ENCODE measurements around the gene PRR23A.
"Not testable (repeated sequence)": the region's sequence is repeated elsewhere in the genome, so short reads cannot be mapped to it uniquely, and the experiment has no call there.

PRR23A gene

DNA sequence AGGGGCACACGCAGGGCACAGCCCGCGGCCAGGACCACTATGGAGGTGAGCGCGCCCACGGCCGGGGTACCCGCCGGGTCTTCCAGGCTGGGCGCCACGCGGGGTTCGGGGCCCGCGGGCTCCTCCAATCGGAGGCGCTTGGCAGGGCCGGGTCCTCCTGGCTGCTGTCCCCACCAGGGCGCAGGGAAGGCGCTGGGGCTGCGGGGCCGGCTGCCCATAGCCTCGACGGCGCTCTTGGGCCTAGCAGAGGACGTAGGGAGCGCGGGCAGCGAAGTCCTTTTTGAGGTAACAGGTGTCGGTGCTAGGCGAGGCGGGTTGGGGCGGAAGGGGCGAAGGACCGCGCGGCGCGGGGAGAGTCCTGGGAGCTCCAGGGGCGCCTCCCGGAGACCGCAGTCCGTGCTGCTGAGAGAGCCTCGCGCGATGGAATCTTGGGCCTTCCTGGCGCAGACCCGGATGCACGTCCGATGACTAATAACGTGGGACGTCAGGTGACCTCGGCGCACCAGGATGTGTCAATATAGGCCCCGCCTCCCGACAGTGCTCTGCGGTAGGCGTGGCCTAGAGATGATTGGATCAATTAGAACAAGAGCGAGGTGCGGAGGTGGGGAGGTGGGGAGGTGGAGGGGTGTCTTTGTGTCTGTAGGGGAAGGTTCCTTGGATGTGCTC, at the start of gene PRR23A:
Gene PRR23A, minus strand, starts transcription at position 218 of the 666 bp plus-strand sequence. Its CDS starts 0 bp downstream, at position 218.
- DNase-seq (ENCODE audit: low read depth in 2 of 3, low spot score in 2 of 3) = no peak

DNA sequence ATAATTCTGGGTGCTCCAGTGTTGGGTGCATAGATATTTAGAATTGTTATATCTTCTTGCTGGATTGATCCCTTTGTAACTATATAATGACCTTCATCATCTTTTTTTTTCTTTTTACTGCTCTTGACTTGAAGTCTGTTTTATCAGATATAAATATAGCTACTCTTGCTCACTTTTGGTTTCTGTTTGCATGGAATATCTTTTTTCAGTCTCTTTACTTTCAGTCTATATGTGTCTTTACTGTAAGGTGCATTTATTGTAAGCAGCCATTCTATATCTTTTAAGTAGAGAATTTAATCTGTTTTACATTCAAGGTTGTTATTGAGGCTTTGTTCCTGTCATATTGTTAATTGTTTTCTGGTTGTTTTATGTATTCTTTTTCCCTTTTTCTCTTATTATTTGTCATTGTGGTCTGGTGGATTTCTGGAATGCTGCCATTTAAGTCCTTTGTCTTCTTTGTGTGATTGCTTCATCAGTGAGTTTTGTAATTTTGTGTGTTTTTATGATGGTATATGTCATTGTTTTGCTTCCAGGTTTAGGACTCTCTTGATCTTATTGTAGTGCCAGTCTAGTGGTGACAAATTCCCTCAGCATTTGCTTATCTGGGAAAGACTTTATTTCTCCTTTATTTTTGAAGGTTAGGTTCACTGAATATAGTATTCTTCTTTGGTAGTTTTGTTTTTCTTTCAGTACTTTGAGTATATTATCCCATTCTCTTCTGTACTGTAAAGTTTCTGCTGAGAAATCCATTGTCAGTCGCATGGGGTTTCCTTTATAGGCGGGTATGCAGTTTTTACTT, 46.9 kb upstream of the PRR23A start:
- no peak for DNase-seq (ENCODE audit: low read depth in 2 of 3, low spot score in 2 of 3)

DNA sequence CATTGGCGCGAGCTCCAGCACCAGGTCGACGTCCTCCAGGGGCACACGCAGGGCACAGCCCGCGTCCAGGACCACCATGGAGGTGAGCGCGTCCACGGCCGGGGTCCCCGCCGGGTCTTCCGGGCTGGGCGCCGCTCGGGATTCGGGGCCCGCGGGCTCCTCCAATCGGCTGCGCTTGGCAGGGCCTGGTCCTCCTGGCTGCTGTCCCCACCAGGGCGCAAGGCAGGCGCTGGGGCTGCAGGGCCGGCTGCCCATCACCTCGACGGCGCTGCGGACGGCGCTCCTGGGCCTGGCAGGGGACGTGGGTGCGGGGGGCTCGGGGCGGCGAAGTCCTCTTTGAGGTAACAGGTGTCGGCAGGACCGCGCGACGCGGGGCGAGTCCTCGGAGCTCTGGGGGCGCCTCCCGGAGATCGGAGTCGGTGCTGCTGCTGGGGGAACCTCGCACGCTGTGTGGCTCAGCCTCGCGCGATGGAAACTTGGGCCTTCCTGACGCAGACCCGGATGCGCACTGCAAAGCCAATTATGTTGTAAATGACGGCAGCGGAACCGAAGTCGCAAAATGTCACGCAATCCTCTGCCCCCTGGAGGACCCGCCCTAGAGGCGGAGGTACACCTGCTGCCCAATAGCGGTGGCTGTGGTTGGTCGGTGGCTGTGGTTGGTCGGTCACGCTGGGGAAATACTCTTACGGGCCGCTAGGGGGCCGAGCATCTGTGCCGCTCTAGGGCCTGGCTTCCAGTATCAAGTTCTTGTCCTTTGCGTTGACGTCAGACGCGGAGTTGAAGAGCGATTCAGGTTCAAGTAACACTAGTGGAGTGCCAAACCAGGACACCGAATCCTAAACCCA, 38.5 kb upstream of the PRR23A start, which contains the start of gene PRR23C:
Gene PRR23C, minus strand, starts transcription at position 527 of the 845 bp plus-strand sequence. Its CDS starts 272 bp downstream, at position 255.
- no peak for DNase-seq (ENCODE audit: low read depth in 2 of 3, low spot score in 2 of 3)

DNA sequence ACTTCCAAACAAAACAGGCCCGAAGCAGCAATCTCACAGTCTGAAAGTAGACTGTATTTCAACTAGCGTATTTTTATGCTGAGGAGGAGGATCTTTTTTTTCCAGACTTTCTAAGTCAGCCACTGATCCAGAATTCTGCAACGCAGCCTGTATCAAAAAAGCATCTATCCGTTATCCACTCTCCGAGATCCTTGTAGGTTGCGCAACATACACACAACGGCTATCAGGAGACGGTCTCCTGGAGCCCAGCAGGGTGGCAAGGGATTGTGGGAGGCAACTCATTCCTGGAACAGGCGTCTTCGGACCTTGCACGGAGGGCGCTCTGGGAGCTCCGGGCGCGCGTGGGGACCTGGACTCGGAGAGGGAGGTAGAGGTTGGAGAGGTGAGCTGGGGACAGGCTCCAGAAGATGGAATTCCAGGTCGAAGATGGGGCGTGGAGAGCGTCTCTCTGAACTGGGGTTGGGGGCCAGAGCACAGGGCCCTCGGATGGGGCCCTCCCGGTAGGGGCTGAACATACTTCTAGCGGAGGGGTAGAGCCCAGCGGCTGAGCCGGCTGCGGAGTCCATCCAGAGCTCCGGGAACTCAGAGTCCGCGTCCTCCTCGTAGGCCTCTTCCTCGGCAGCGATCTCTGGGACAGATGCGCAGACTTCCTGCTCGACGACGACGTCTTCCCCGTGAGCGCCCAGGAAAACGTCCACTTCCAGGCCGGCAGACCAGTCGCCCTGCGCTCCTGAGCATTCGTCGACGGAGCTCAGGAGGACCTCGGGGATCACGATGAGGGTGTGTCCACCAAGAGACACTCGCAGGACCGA, 37.7 kb upstream of the PRR23A start:
- no peak for DNase-seq (ENCODE audit: low read depth in 2 of 3, low spot score in 2 of 3)

DNA sequence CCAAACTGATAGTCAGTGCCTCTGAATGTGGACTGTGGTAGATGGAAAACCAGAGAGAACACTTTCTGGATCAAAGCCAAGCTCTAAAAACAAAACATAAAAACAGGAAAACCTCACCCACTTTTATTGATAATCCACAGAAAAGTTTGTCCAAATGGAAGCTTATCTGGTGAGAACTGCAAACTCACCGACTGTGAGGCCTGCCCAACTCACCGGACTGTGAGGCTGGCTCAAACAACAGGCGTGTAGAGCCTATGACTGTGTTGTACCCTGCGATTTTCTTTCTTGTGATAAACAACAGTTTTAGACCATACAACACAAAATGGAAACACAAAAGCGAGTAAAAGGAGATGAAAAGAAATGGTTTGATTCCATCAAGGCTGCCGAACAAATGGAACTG, 31.4 kb upstream of the PRR23A start:
- no peak for DNase-seq (ENCODE audit: low read depth in 2 of 3, low spot score in 2 of 3)

DNA sequence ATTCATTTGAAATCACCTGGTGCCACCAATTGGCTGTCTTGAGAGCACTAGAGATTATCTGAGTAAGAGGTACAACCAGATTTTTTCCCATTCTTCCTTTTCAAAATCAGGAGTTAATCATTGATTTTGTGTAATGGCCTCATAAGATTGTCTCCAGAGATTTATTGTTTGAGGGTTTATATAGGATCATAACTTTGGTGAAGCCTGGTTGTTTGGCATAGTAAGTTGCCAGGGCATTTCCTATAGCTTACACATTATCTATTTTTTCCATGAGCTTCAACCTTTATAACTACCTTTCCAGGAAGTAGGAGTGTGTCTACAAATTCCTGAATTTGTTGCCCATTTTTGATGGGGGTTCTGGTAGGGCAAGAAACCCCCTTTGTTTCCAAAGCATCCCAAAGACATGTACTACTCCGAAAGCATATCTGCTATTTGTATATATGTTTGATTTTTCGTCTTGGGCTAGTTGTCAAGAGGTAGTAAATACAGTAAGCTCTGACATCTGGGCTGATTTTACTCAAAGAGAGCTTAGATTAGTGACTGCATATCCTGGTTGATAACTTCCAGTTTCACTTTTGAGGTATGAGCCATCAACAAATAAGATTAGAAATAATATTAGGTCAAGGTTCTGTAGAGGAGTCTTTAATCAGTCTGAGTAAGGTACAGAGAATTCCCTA, 26.4 kb upstream of the PRR23A start:
- DNase-seq (ENCODE audit: low read depth in 2 of 3, low spot score in 2 of 3) = no peak

DNA sequence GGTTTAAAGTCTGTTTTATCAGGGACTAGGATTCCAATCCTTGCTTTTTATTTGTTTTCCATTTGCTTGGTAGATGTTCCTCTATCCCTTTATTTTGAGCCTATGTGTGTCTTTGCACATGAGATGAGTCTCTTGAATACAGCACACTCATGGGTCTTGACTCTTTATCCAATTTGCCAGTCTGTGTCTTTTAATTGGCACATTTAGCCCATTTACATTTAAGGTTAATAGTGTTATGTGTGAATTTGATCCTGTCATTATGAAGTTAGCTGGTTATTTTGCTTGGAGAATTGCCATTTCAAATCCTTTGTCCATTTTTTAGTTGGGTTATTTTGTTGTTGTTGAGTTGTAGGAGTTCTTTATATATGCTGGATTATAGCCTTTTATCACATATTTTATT, 24.5 kb upstream of the PRR23A start:
- DNase-seq (ENCODE audit: low read depth in 2 of 3, low spot score in 2 of 3) = not testable (repeated sequence)

DNA sequence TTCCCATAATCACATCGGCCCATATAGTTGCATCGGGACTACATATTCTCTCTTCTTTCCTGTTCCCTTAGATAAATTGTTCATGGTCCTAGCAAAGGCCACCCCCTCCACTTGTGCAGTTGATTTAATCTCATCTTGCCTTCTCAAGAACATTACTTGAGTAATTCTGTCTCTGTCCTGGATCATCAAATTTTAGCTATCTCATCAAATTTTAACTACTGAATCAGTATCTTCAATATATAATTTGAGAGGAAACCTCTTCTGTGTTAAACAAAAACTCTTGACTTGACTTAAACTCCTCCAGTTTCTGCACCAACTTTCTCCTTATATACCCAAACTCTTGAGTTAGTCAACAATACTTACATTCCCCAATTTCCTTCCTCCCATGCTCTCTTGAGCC, 18.9 kb upstream of the PRR23A start:
- DNase-seq (ENCODE audit: low read depth in 2 of 3, low spot score in 2 of 3) = no peak

DNA sequence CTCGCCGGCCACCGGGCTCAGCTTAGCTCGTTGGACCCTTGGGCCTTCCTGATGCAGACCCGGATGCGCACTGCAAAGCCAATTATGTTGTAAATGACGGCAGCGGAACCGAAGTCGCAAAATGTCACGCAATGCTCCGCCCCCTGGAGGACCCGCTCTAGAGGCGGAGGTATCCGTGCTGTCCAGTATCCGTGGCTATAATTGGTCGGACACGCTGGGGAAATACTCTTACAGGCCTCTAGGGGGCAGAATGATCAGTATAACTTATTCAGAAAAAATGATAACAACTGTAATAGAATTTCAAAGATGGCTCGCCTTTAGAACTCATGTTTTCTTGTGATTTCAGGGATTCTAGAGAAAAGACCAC, 14.8 kb upstream of the PRR23A start, which contains the start of gene PRR23B:
Gene PRR23B, minus strand, starts transcription at position 59 of the 367 bp plus-strand sequence. CDS start 265 bp downstream, outside the sequence.
- DNase-seq (ENCODE audit: low read depth in 2 of 3, low spot score in 2 of 3) = no peak

DNA sequence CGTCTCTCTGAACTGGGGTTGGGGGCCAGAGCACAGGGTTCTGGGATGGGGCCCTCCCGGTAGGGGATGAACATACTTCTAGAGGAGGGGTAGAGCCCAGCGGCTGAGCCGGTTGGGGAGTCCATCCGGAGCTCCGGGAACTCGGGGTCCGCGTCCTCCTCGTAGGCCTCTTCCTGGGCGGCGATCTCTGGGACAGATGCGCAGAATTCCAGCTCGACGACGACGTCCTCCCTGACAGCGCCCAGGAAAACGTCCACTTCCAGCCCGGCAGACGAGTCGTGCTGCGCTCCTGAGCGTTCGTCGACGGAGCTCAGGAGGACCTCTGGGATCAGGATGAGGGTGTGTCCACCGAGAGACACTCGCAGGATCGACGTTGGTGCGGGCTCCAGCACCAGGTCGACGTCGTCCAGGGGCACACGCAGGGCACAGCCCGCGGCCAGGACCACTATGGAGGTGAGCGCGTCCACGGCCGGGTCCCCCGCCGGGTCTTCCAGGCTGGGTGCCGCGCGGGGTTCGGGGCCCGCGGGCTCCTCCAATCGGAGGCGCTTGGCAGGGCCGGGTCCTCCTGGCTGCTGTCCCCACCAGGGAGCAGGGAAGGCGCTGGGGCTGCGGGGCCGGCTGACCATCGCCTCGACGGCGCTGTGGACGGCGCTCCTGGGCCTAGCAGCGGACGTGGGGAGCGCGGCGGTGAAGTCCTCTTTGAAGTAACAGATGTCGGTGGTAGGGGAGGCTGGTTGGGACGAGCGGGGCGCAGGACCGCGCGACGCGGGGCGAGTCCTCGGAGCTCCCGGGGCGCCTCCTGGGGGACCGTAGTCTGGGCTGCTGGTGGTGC, 14.2 kb upstream of the PRR23A start:
- DNase-seq (ENCODE audit: low read depth in 2 of 3, low spot score in 2 of 3) = no peak

DNA sequence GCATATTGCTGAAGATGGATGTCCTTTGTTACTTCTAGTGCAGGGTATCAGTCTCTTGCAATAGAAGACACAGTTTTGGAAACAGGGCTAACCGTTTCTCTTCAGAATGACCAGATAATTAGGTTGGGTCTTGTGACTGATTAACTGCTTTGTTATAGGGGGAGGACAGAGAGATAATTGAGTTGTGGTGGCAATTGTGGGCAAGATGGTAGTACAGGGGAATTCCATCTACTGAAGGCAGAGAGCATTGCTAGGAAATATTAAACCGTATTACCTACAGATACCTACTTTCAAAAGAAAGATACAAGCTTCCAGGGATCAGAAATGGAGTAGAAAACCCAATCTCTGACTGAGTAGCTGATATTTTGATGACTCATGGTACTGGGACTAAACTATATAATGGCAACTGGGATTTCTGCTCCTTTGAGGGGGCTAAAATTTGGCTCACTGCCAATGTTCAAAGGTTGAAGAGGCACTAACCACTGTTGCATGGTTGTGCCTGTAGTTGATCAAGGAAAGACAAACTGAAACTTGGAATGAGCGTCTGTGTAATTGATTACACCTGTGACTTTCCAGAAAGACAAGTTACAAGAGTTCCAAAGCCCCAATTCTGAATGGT, 10.5 kb upstream of the PRR23A start:
- no peak for DNase-seq (ENCODE audit: low read depth in 2 of 3, low spot score in 2 of 3)

DNA sequence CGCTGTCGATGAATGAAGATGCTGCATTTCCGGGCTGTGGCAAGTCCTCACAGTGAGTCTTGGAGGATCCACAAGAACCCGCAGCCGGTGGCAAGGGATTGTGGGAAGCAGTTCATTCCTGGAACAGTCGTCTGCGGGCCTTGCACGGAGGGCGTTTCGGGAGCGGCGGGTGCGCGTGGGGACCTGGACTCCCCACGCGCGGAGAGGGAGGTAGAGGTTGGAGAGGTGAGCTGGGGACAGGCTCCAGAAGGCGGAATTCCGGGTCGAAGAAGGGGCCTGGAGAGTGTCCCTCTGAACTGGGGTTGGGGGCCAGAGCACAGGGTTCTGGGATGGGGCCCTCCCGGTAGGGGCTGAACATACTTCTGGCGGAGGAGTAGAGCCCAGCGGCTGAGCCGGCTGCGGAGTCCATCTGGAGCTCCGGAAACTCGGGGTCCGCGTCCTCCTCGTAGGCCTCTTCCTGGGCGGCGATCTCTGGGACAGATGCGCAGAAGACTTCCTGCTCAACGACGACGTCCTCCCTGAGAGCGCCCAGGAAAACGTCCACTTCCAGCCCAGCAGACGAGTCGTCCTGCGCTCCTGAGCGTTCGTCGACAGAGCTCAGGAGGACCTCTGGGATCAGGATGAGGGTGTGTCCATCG, 593 bp downstream of the PRR23A start:
- DNase-seq (ENCODE audit: low read depth in 2 of 3, low spot score in 2 of 3) = no peak

DNA sequence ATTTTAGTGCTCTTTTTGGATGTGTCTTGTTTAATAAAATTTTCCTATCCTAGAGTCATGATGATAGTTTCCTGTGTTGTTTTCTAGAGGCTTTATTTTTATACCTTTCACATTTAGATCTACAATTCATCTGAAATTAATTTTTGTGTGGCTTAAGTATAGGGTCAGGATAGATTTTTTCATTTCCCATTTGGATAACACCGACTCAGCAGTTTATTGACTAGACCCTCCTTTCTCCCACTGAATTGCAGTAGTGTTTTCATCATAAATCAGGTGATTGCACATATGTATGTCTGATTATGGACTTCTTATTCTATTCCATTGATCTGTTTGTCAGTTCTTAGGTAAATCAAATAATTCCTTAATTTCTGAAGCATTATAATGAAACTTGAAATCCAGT, 10.4 kb downstream of the PRR23A start:
- DNase-seq (ENCODE audit: low read depth in 2 of 3, low spot score in 2 of 3) = no peak

DNA sequence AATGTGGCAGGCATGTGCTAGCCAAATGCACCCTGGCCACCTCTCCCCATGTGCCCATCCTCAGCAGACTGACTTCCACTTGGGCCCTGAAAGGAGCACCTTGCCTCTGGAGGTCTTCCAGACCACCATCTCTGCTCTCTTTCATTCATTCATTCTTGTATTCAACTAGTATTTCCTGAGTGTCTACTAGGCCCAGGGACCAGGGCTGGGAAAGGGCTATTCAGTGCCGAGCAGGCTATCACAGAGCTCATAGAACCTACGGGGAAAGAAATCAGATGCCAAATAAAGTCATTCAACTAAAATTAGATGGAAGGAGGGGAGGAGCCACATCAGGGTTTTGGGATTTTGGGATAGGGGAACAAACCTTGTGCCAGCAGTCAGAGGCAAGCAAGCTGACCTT, 18.9 kb downstream of the PRR23A start:
- no peak for DNase-seq (ENCODE audit: low read depth in 2 of 3, low spot score in 2 of 3)

DNA sequence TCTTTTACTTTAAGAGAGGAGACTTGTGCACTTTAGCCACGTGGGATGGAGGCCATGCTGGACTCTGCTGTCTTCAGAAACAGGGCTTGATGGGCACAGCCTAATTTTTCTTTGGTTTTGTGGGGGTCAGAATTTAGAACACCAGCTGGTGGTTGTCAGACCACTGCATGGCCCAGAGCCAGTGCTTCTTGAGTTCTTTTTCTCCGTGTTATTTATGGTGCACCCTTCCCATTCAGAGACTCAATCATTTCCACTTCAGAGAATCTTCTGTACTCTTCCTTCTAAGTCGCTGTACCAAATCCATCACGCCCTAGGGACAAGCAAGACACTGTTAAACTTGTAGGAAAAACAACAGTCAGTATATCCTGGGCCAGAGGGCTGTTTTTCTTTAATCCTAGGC, 20.1 kb downstream of the PRR23A start:
- no peak for DNase-seq (ENCODE audit: low read depth in 2 of 3, low spot score in 2 of 3)

DNA sequence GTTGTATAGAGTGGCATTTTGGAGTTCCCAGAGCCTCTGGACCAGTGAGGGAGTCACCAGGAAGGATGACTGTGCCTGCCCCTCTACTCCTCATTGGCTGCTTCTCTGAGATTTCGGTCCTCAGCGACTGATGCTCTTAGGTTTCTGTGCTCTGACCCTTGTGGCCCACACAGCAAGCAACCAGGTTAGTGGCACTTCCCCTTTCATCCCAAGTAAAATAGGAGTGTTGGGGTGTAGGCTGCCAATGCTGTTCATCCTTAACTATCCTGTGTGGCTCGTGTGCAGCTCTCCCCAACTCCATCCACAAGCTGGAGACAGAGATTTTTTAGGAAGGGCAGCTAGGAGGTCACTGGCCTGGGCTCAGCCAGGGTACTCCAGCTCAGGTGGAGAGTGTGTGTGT, 21.3 kb downstream of the PRR23A start:
- no peak for DNase-seq (ENCODE audit: low read depth in 2 of 3, low spot score in 2 of 3)

DNA sequence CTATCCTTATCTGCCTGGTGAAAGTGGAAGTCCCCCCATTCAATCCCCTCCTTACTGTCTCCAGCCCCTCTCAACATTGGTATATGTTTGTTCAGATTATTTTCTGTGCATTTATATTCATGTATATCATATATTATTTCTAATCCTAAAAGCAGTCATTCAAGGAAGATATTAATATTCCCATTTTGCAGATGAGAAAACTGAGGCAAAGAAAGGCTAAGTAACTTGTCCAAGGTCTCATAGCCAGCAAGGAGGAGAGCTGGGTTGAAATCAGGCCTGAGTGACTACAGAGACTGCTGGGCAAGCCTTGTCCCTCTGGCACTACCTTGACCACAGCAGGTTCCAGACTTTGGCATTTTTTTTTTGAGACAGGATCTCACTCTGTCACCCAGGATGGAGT, 30.0 kb downstream of the PRR23A start:
- no peak for DNase-seq (ENCODE audit: low read depth in 2 of 3, low spot score in 2 of 3)

DNA sequence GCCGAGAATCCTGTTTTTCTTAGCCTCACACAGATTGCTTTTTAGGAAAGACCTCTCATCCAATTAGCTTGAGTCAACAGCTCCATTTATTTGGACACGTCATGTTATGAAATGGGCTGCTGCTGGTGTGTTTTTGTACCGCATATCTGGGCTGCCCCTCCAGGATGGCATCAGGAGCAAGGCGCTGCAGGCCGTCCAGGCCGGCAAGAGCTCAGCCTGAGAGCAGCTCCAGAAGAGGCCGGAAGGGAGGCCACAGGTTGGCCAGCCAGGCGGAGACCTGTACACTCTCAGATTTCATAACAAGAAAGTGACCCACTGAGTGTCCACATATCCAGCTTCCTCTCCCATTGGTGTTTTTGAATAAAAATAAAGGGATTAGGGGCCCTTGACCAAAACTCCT, 30.7 kb downstream of the PRR23A start:
- no peak for DNase-seq (ENCODE audit: low read depth in 2 of 3, low spot score in 2 of 3)
